Measurements from ENCODE around the gene FADS1. TPM values are rescaled to one million over a fixed set of nuclear protein-coding genes. Genes with fewer than 3 reads are reported as not detected.

Gene FADS1
- total and polyA plus RNA-seq, 2 donors (not counting 1 experiment from before 2014, with no cell fraction given): 173 to 208 TPM

DNA sequence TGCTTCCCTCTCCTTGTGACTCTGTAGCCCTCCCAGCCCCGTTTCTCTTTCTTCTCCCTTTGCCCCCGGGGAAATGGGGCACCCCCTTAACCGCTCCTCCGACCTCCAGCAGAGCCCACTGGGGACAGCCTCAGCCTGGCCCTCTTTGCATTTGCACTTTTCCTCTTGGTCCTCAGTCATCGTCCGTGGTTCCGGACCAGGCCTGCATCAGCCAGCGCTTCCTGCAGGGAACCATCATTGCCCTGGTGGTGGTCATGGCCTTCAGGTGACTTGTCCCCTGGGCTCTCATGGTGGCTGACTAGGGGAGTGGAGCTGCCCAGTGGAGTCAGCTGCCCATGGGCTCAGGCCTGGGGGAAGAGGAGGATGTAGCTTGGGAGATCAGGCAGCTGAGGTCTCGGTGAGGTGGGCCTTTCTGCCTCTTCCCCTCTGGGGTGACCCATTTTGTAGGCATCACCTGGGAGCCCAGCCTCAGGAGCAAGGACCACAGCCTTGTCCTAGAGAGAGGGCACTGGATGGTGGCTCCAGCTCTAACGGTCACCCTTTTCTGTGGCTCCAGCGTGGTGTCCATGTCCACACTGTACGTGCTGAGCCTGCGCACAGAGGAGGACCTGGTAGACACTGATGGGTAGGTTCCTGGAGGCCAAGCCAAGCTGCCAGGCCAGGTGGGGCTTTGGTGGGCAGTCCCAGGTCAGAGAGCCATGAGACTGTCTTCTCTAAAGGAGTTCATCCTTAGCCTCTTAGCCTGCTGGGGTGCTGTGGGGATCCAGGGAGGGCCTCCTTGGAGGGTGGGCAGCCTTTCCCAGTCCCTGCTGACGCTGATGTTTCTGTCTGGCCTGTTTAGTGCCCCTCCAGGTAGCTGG, 36.9 kb downstream of the FADS1 start:
- no peaks in the 10 kb centered on the region for H3K36me3 ChIP-seq (ENCODE audit: control insufficient read depth, insufficient read depth, low read length)
- H3K9ac ChIP-seq (ENCODE audit: insufficient read depth, low read length): no peak overlapping the region
- H3K4me1 ChIP-seq (ENCODE audit: control insufficient read depth, extremely low read depth, insufficient read depth, low read length): no peaks in the 10 kb centered on the region
- H2AFZ ChIP-seq (ENCODE audit: low read length): no peak overlapping the region
- no peaks in the 10 kb centered on the region for H3K9me3 ChIP-seq (ENCODE audit: control insufficient read depth, insufficient read depth, low read depth, low read length)
- no peaks in the 10 kb centered on the region for H3K79me2 ChIP-seq (ENCODE audit: control insufficient read depth, insufficient read depth, low read length)
- no peak for TF ChIP-seq EZH2 (IDR thresholded peaks at IDR 0.05; ENCODE audit: low read length, missing control alignments)
- TF ChIP-seq, protein P1, sequence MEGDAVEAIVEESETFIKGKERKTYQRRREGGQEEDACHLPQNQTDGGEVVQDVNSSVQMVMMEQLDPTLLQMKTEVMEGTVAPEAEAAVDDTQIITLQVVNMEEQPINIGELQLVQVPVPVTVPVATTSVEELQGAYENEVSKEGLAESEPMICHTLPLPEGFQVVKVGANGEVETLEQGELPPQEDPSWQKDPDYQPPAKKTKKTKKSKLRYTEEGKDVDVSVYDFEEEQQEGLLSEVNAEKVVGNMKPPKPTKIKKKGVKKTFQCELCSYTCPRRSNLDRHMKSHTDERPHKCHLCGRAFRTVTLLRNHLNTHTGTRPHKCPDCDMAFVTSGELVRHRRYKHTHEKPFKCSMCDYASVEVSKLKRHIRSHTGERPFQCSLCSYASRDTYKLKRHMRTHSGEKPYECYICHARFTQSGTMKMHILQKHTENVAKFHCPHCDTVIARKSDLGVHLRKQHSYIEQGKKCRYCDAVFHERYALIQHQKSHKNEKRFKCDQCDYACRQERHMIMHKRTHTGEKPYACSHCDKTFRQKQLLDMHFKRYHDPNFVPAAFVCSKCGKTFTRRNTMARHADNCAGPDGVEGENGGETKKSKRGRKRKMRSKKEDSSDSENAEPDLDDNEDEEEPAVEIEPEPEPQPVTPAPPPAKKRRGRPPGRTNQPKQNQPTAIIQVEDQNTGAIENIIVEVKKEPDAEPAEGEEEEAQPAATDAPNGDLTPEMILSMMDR (conservative IDR thresholded peaks at IDR 0.05 in 1 of 2, IDR thresholded peaks at IDR 0.05 in 1 of 2; ENCODE audit: low read depth in 1 of 2, low read length in 2 of 2): no peak
- H3K27me3 ChIP-seq (ENCODE audit: control insufficient read depth, insufficient read depth, low read length): no peaks in the 10 kb centered on the region
- DNase-seq (ENCODE audit: low read depth in 2 of 2): no peak
- H3K4me3 ChIP-seq (replicated peaks in 1 of 4; ENCODE audit: control extremely low read depth in 1 of 4, insufficient read depth in 1 of 4, low read depth in 3 of 4, low read length in 4 of 4): no peak overlapping the region
- H3K27ac ChIP-seq (ENCODE audit: insufficient read depth, low read length): no peak overlapping the region
- no peaks in the 10 kb centered on the region for H4K20me1 ChIP-seq (ENCODE audit: control insufficient read depth, extremely low read depth, insufficient read depth, low read length)
- H3K4me2 ChIP-seq (ENCODE audit: extremely low read depth, insufficient read depth, low read length): no peak overlapping the region

DNA sequence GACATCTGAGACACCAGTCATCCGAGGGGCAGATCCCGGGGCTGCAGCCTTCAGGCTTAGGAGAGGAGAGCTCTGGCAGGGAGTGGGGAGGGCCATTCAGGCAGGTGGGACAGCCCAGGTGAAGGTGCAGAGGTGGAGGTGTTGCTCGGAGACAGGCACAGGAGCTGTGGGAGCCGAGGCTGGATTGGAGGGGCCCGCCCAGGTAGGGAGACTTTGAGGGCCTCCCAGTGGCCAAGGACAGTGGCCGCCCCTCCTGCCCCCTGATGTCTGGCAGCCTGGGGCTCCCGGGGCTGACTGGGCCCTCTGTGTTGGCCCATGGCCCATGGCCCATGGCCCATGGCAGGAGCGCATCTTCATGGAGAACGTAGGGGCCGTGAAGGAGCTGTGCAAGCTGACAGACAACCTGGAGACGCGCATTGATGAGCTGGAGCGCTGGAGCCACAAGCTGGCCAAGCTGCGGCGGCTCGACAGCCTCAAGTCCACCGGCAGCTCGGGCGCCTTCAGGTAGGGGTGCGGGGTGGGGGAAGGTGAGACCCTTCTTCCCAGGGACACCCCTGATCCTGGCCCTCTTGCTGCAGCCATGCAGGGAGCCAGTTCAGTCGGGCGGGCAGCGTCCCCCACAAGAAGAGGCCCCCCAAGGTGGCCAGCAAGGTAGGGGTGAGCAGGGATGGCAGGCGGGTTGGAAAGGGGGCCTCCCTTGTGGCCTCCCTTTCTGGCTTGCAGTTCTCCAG, 37.7 kb downstream of the FADS1 start:
- Histone ChIP-seq H3K27ac (ENCODE audit: insufficient read depth, low read length) (no peak overlapping the region), H4K20me1 (ENCODE audit: control insufficient read depth, extremely low read depth, insufficient read depth, low read length) (no peaks in the 10 kb centered on the region), H3K27me3 (ENCODE audit: control insufficient read depth, insufficient read depth, low read length) (no peaks in the 10 kb centered on the region), H3K9me3 (ENCODE audit: control insufficient read depth, insufficient read depth, low read depth, low read length) (no peaks in the 10 kb centered on the region), H3K4me3 (replicated peaks in 1 of 4; ENCODE audit: control extremely low read depth in 1 of 4, insufficient read depth in 1 of 4, low read depth in 3 of 4, low read length in 4 of 4) (no peak overlapping the region), H3K4me2 (ENCODE audit: extremely low read depth, insufficient read depth, low read length) (no peak overlapping the region), H3K9ac (ENCODE audit: insufficient read depth, low read length) (no peak overlapping the region), H2AFZ (ENCODE audit: low read length) (no peak overlapping the region), H3K4me1 (ENCODE audit: control insufficient read depth, extremely low read depth, insufficient read depth, low read length) (no peaks in the 10 kb centered on the region), H3K79me2 (ENCODE audit: control insufficient read depth, insufficient read depth, low read length) (no peaks in the 10 kb centered on the region), H3K36me3 (ENCODE audit: control insufficient read depth, insufficient read depth, low read length) (no peaks in the 10 kb centered on the region)
- DNase-seq (ENCODE audit: low read depth in 2 of 2): no peak
- no peak for TF ChIP-seq EZH2 (IDR thresholded peaks at IDR 0.05; ENCODE audit: low read length, missing control alignments)
- TF ChIP-seq, protein P1 (conservative IDR thresholded peaks at IDR 0.05 in 1 of 2, IDR thresholded peaks at IDR 0.05 in 1 of 2; ENCODE audit: low read depth in 1 of 2, low read length in 2 of 2): no peak

- Histone ChIP-seq H3K9ac (ENCODE audit: insufficient read depth, low read length) (no peak overlapping the region), H3K36me3 (ENCODE audit: control insufficient read depth, insufficient read depth, low read length) (no peaks in the 10 kb centered on the region), H3K9me3 (ENCODE audit: control insufficient read depth, insufficient read depth, low read depth, low read length) (no peaks in the 10 kb centered on the region), H3K27me3 (ENCODE audit: control insufficient read depth, insufficient read depth, low read length) (no peaks in the 10 kb centered on the region), H3K4me2 (ENCODE audit: extremely low read depth, insufficient read depth, low read length) (no peak overlapping the region), H4K20me1 (ENCODE audit: control insufficient read depth, extremely low read depth, insufficient read depth, low read length) (no peaks in the 10 kb centered on the region), H3K27ac (ENCODE audit: insufficient read depth, low read length) (no peak overlapping the region), H2AFZ (ENCODE audit: low read length) (no peak overlapping the region), H3K4me3 (replicated peaks in 1 of 4; ENCODE audit: control extremely low read depth in 1 of 4, insufficient read depth in 1 of 4, low read depth in 3 of 4, low read length in 4 of 4) (no peak overlapping the region), H3K79me2 (ENCODE audit: control insufficient read depth, insufficient read depth, low read length) (no peaks in the 10 kb centered on the region), H3K4me1 (ENCODE audit: control insufficient read depth, extremely low read depth, insufficient read depth, low read length) (no peaks in the 10 kb centered on the region)
- TF ChIP-seq EZH2 (IDR thresholded peaks at IDR 0.05; ENCODE audit: low read length, missing control alignments): no peak
- TF ChIP-seq, protein P1 (conservative IDR thresholded peaks at IDR 0.05 in 1 of 2, IDR thresholded peaks at IDR 0.05 in 1 of 2; ENCODE audit: low read depth in 1 of 2, low read length in 2 of 2): no peak
- DNase-seq (ENCODE audit: low read depth in 2 of 2): no peak
Measured at GRCh38 chr11:61778357-61778886, 38.4 kb downstream of the FADS1 start.
